Measurements from ENCODE around the gene SATB2. TPM values are rescaled to one million over a fixed set of nuclear protein-coding genes. Genes with fewer than 3 reads are reported as not detected.

The SATB2 gene
- polyA plus RNA-seq, 1 donor from 2014 or later, result 0.21 TPM

GRCh38 chr2:199279146-199279545 lies 178.6 kb downstream of the SATB2 start:
- Histone ChIP-seq H3K27ac (ENCODE audit: low read length) (no peak overlapping the region), H3K9me3 (ENCODE audit: low read length) (no peaks in the 10 kb centered on the region), H4K20me1 (ENCODE audit: insufficient read depth) (no peaks in the 10 kb centered on the region), H3F3A (ENCODE audit: insufficient read depth, low read length, poor library complexity, severe bottlenecking) (no peaks in the 10 kb centered on the region), H3K36me3 (ENCODE audit: insufficient read depth, low read length) (no peaks in the 10 kb centered on the region), H3K9ac (ENCODE audit: low read length) (no peak overlapping the region), H2AFZ (ENCODE audit: low read depth, low read length) (no peak overlapping the region), H3K27me3 (ENCODE audit: insufficient read depth, low read depth, low read length) (no peaks in the 10 kb centered on the region), H3K79me2 (replicated peaks; ENCODE audit: insufficient read depth, low read length) (no peaks in the 10 kb centered on the region), H3K4me3 (ENCODE audit: low read length) (no peak overlapping the region), H3K4me2 (ENCODE audit: low read length) (no peak overlapping the region), H3K9me2 (ENCODE audit: insufficient read depth, low read length) (no peaks in the 10 kb centered on the region)
- TF ChIP-seq TAF1 (IDR thresholded peaks at IDR 0.05; ENCODE audit: low read depth) (no peak), MXI1 (conservative IDR thresholded peaks at IDR 0.05; ENCODE audit: poor library complexity, severe bottlenecking) (no peak), REST (IDR thresholded peaks at IDR 0.05; ENCODE audit: borderline replicate concordance) (no peak), RAD21 (conservative IDR thresholded peaks at IDR 0.05) (no peak), EP300 (conservative IDR thresholded peaks at IDR 0.05; ENCODE audit: poor library complexity, severe bottlenecking) (no peak), EZH2 (IDR thresholded peaks at IDR 0.05; ENCODE audit: borderline replicate concordance, insufficient read depth, low read length, poor library complexity, severe bottlenecking) (no peak)

GRCh38 chr2:199278099-199278498 lies 179.6 kb downstream of the SATB2 start:
- no peak overlapping the region for H3K9ac ChIP-seq (ENCODE audit: low read length)
- no peaks in the 10 kb centered on the region for H3K27me3 ChIP-seq (ENCODE audit: insufficient read depth, low read depth, low read length)
- H3F3A ChIP-seq (ENCODE audit: insufficient read depth, low read length, poor library complexity, severe bottlenecking), result no peaks in the 10 kb centered on the region
- TF ChIP-seq RAD21 (conservative IDR thresholded peaks at IDR 0.05) (no peak), SMC3 (conservative IDR thresholded peaks at IDR 0.05; ENCODE audit: poor library complexity) (no peak), EP300 (conservative IDR thresholded peaks at IDR 0.05; ENCODE audit: poor library complexity, severe bottlenecking) (no peak), POLR2AphosphoS5 (IDR thresholded peaks at IDR 0.05) (no peak), REST (IDR thresholded peaks at IDR 0.05; ENCODE audit: borderline replicate concordance) (no peak), MXI1 (conservative IDR thresholded peaks at IDR 0.05; ENCODE audit: poor library complexity, severe bottlenecking) (no peak), EZH2 (IDR thresholded peaks at IDR 0.05; ENCODE audit: borderline replicate concordance, insufficient read depth, low read length, poor library complexity, severe bottlenecking) (no peak), TAF1 (IDR thresholded peaks at IDR 0.05; ENCODE audit: low read depth) (no peak), CTCF (IDR thresholded peaks at IDR 0.05; ENCODE audit: poor library complexity, severe bottlenecking) (no peak)
- no peaks in the 10 kb centered on the region for H3K9me2 ChIP-seq (ENCODE audit: insufficient read depth, low read length)
- H3K79me2 ChIP-seq (replicated peaks; ENCODE audit: insufficient read depth, low read length), result no peaks in the 10 kb centered on the region
- H3K4me3 ChIP-seq (ENCODE audit: low read length), result no peak overlapping the region
- H3K36me3 ChIP-seq (ENCODE audit: insufficient read depth, low read length), result no peaks in the 10 kb centered on the region
- H3K4me2 ChIP-seq (ENCODE audit: low read length), result no peak overlapping the region
- H3K9me3 ChIP-seq (ENCODE audit: low read length), result no peaks in the 10 kb centered on the region
- no peaks in the 10 kb centered on the region for H4K20me1 ChIP-seq (ENCODE audit: insufficient read depth)
- H2AFZ ChIP-seq (ENCODE audit: low read depth, low read length), result no peak overlapping the region
- H3K27ac ChIP-seq (ENCODE audit: low read length), result no peak overlapping the region
